ENCODE data around the gene EMSY. TPM values are rescaled to one million over a fixed set of nuclear protein-coding genes. Genes with fewer than 3 reads are reported as not detected.
"Not testable (repeated sequence)": the region's sequence is repeated elsewhere in the genome, so short reads cannot be mapped to it uniquely, and the experiment has no call there.

Gene EMSY
- total and polyA plus RNA-seq, 3 experiments from 2014 or later, result 24.5 to 28.8 (median 28.2) TPM

DNA sequence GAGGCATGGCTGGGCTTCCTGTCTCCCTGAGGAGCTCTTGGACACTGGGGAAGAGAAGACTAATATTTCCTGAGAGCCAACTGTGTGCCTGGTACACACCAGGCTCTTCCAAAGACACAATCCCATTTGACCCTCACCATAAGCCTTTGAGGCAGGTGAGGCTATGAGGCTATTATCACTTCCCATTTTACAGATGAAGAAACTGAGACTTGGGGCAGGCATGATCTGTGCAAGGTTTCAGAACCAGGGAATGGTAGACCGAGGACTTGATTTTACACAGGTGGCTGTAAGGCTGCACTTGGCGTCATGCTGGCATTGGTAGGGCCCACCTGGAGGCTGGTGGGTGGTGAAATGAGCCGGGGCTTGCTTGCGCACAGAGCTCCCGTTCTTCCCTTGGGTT lies 134.9 kb downstream of the EMSY start:
- no peak for DNase-seq
- Mint-ChIP-seq H3K36me3 (peaks cover 0 to 5% (median 0%) of the 10 kb centered on the region in 3 donors), H3K4me3 (no peak overlapping the region), H3K9me3 (no peaks in the 10 kb centered on the region), H3K27me3 (peaks cover 5 to 20% of the 10 kb centered on the region in 2 donors), H3K4me1 (no peaks in the 10 kb centered on the region), H3K27ac (no peak overlapping the region)
- ChIA-PET CTCF (no interaction called here), POLR2A (no interaction called here)
- Histone ChIP-seq H3K9me3 (ENCODE audit: low read length) (no peaks in the 10 kb centered on the region), H3K36me3 (ENCODE audit: insufficient read depth, low read length) (no peaks in the 10 kb centered on the region), H3K4me1 (ENCODE audit: insufficient read depth, low read length) (no peaks in the 10 kb centered on the region), H3K4me3 (ENCODE audit: low read length) (no peak overlapping the region), H3K27ac (ENCODE audit: low read depth, low read length) (no peak overlapping the region), H3K27me3 (ENCODE audit: insufficient read depth, low read length, poor library complexity, severe bottlenecking) (no peaks in the 10 kb centered on the region)

- H3K9me3 ChIP-seq (ENCODE audit: low read length); H3K27ac ChIP-seq (ENCODE audit: low read depth, low read length); H3K4me3 ChIP-seq (ENCODE audit: low read length); H3K36me3 ChIP-seq (ENCODE audit: insufficient read depth, low read length); POLR2A ChIA-PET; CTCF ChIA-PET; H3K9me3 Mint-ChIP-seq; H3K27me3 ChIP-seq (ENCODE audit: insufficient read depth, low read length, poor library complexity, severe bottlenecking); H3K4me1 Mint-ChIP-seq; H3K4me3 Mint-ChIP-seq; DNase-seq; H3K36me3 Mint-ChIP-seq; H3K27me3 Mint-ChIP-seq; H3K27ac Mint-ChIP-seq; H3K4me1 ChIP-seq (ENCODE audit: insufficient read depth, low read length): not testable (repeated sequence)
Observed at GRCh38 chr11:76582471-76582870, 137.7 kb downstream of the EMSY start.

- ChIA-PET CTCF (no interaction called here), POLR2A (no interaction called here)
- peaks cover 0 to 18% (median 11%) of the 10 kb centered on the region in 3 donors for H3K4me1 Mint-ChIP-seq
- H3K9me3 Mint-ChIP-seq, result no peaks in the 10 kb centered on the region
- H3K4me3 Mint-ChIP-seq, result no peak overlapping the region
- no peaks in the 10 kb centered on the region for H3K27me3 ChIP-seq (ENCODE audit: insufficient read depth, low read length, poor library complexity, severe bottlenecking)
- H3K27me3 Mint-ChIP-seq, result peaks cover 0 to 6% of the 10 kb centered on the region in 2 donors
- DNase-seq, result no peak
- H3K36me3 Mint-ChIP-seq, result no peaks in the 10 kb centered on the region
- no peak overlapping the region for H3K4me3 ChIP-seq (ENCODE audit: low read length)
- no peaks in the 10 kb centered on the region for H3K36me3 ChIP-seq (ENCODE audit: insufficient read depth, low read length)
- H3K4me1 ChIP-seq (ENCODE audit: insufficient read depth, low read length), result no peaks in the 10 kb centered on the region
- peak overlapping the region in 3 of 8 donors; percentile 29 to 73 (median 40) for H3K27ac Mint-ChIP-seq
- no peaks in the 10 kb centered on the region for H3K9me3 ChIP-seq (ENCODE audit: low read length)
- no peak overlapping the region for H3K27ac ChIP-seq (ENCODE audit: low read depth, low read length)
Observed at GRCh38 chr11:76587820-76588454, 143.1 kb downstream of the EMSY start.

DNA sequence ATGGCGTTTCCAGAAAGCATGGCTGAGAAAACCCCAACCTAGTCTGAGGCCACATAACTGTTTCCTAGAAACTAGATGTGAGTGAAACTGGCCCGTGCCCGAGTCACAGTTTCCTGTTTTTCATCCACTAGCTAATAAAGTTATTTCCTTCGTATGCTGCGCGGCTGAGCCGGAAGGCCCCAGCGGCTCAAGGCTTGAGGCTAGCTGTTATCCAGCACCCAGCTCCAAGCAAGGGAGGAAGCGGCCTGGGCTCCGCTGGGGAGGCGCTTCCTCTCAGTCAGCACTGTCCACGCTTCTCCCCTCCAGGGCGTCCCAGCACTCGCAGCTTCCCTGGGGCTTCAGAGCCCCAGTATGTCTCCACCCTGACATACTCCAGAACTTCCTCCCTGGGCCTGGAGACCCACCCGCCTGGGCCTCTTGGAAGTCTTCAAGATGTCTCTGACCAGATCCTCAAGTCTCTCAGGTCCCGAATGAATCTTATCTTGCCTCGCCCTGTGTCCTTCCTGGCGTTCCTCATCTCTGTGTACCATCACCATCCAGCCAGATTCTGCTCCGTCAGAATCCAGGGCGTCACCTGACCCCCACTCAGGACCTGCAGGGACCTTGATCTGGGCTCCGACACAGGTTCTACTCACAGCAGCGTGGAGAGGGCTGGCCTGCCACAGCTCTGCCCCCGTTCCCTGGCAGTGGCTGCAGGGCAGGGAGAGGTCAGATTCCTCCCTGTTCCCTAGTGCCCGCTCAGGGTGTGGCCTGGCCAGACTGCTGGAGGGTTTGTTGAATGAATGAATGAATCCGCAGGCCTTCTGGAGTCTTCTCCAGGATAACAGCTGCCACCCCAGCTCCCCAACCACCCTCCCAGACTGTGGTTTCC lies 143.9 kb downstream of the EMSY start:
- H3K4me1 Mint-ChIP-seq, result peaks cover 0 to 18% (median 11%) of the 10 kb centered on the region in 3 donors
- no peak overlapping the region for H3K4me3 ChIP-seq (ENCODE audit: low read length)
- no peaks in the 10 kb centered on the region for H3K27me3 ChIP-seq (ENCODE audit: insufficient read depth, low read length, poor library complexity, severe bottlenecking)
- no peaks in the 10 kb centered on the region for H3K4me1 ChIP-seq (ENCODE audit: insufficient read depth, low read length)
- no peaks in the 10 kb centered on the region for H3K9me3 Mint-ChIP-seq
- peak overlapping the region in 1 of 7 donors; percentile 27 for H3K4me3 Mint-ChIP-seq
- no peak overlapping the region for H3K27ac ChIP-seq (ENCODE audit: low read depth, low read length)
- H3K9me3 ChIP-seq (ENCODE audit: low read length), result no peaks in the 10 kb centered on the region
- peak overlapping the region in 5 of 8 donors; percentile 43 to 89 (median 73) for H3K27ac Mint-ChIP-seq
- H3K36me3 Mint-ChIP-seq, result no peaks in the 10 kb centered on the region
- H3K36me3 ChIP-seq (ENCODE audit: insufficient read depth, low read length), result no peaks in the 10 kb centered on the region
- ChIA-PET CTCF (no interaction called here), POLR2A (no interaction called here)
- DNase-seq, result no peak
- H3K27me3 Mint-ChIP-seq, result peaks cover 0 to 6% of the 10 kb centered on the region in 2 donors

DNA sequence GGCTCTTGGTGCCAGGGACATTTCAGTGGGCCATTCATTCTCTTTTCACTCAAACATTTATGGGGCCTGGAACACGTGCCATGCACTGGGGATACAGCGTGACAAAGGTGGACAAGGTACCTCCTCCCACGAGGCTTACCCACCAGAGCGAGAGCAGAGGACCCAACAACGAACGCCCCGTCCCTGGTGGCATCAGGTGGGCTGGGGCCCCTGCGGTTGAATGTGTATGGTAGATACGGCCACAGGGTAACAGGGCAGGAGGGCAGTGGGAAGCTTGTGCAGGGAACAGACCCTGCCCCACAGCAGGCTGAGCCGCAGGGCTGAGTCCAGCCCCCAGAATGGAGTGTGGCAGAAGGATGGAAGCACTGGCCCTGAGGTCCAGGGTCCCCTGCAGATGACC lies 144.7 kb downstream of the EMSY start:
- Histone ChIP-seq H3K4me1 (ENCODE audit: insufficient read depth, low read length) (no peaks in the 10 kb centered on the region), H3K27me3 (ENCODE audit: insufficient read depth, low read length, poor library complexity, severe bottlenecking) (no peaks in the 10 kb centered on the region), H3K4me3 (ENCODE audit: low read length) (no peak overlapping the region), H3K36me3 (ENCODE audit: insufficient read depth, low read length) (no peaks in the 10 kb centered on the region), H3K9me3 (ENCODE audit: low read length) (no peaks in the 10 kb centered on the region), H3K27ac (ENCODE audit: low read depth, low read length) (no peak overlapping the region)
- H3K4me1 Mint-ChIP-seq, result peaks cover 0 to 18% (median 12%) of the 10 kb centered on the region in 3 donors
- H3K9me3 Mint-ChIP-seq, result no peaks in the 10 kb centered on the region
- DNase-seq, result no peak
- H3K27me3 Mint-ChIP-seq, result peaks cover 0 to 6% of the 10 kb centered on the region in 2 donors
- H3K36me3 Mint-ChIP-seq, result no peaks in the 10 kb centered on the region
- peak overlapping the region in 3 of 8 donors; percentile 37 to 66 (median 58) for H3K27ac Mint-ChIP-seq
- ChIA-PET CTCF (no interaction called here), POLR2A (no interaction called here)
- H3K4me3 Mint-ChIP-seq, result no peak overlapping the region

DNA sequence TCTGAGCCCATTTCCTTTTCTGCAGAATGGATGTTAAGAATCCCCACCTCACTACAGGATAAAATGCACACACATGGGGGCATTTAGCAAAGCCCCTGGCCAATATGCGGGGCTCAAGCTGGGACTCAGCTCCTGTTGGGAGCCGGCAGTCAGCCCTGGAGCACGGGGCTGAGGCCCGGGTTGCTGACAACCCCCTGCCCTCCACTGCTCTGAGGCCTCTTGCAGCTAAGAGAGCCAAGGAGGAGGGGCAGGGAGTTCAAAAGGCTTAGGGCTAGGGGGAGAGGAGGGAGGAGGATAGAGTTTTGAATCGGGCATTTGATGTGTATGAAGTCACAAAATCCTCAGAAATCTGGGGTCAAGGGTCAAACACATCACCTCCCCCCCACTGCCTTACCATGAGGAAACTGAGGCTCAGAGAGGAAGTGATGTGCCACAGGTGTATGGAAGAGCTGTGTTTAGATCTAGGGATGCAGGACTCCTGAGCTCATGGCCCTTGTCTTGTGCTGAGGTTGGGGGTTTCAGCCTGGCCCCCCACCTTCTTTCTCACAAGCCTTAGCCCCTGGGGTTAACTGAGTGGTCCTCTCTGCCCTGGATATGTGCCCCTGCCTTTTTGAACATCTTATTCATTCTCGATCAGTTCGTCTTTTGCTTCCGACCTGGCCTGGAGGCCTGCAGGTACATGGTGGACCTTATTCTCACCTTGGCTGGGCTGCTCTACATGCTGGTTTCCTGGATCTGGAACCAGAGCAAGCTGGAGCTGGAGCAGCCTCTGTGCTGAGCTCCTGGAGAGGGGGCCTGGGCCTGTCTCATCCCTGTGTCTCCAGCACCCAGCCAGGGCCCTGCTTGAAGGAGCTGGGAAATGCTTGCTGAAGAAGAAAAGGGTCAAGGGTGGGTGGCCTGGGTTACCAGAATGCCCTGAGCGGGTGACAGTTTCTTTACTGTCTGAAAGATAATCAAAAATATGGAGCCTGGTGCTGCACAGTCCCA lies 145.4 kb downstream of the EMSY start:
- peaks cover 0 to 6% of the 10 kb centered on the region in 2 donors for H3K27me3 Mint-ChIP-seq
- Histone ChIP-seq H3K36me3 (ENCODE audit: insufficient read depth, low read length) (no peaks in the 10 kb centered on the region), H3K4me3 (ENCODE audit: low read length) (no peak overlapping the region), H3K9me3 (ENCODE audit: low read length) (no peaks in the 10 kb centered on the region), H3K27me3 (ENCODE audit: insufficient read depth, low read length, poor library complexity, severe bottlenecking) (no peaks in the 10 kb centered on the region), H3K27ac (ENCODE audit: low read depth, low read length) (no peak overlapping the region), H3K4me1 (ENCODE audit: insufficient read depth, low read length) (no peaks in the 10 kb centered on the region)
- ChIA-PET CTCF (no interaction called here), POLR2A (no interaction called here)
- peaks cover 0 to 21% (median 20%) of the 10 kb centered on the region in 3 donors for H3K4me1 Mint-ChIP-seq
- H3K36me3 Mint-ChIP-seq, result no peaks in the 10 kb centered on the region
- DNase-seq, result no peak
- H3K4me3 Mint-ChIP-seq, result no peak overlapping the region
- peak overlapping the region in 1 of 8 donors; percentile 16 for H3K27ac Mint-ChIP-seq
- H3K9me3 Mint-ChIP-seq, result no peaks in the 10 kb centered on the region

DNA sequence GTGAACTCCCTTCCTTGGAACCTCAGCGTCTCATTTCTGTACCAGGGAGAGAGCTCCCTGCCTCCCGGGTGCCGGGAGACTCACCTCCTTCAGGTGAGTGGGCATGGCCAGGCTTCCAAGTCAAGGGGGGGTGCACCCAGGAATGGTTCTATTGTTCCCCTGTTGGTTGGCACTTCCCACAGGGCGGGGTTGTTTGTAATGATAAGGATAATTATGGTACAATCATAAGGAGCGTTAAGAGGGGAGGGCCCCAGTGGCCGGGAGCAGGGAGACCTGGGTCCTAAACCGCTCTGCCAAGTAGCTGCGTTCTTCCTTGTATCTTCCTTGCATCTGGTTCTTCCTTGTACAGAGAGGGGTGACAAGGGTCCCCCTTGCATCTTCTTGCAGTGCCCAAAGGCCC lies 146.6 kb downstream of the EMSY start:
- ChIA-PET CTCF (no interaction called here), POLR2A (no interaction called here)
- Mint-ChIP-seq H3K4me3 (no peak overlapping the region), H3K36me3 (no peaks in the 10 kb centered on the region), H3K27ac (no peak overlapping the region), H3K9me3 (no peaks in the 10 kb centered on the region), H3K27me3 (peaks cover 0 to 6% of the 10 kb centered on the region in 2 donors), H3K4me1 (peaks cover 0 to 22% (median 21%) of the 10 kb centered on the region in 3 donors)
- H3K27ac ChIP-seq (ENCODE audit: low read depth, low read length), result no peak overlapping the region
- H3K27me3 ChIP-seq (ENCODE audit: insufficient read depth, low read length, poor library complexity, severe bottlenecking), result no peaks in the 10 kb centered on the region
- H3K36me3 ChIP-seq (ENCODE audit: insufficient read depth, low read length), result no peaks in the 10 kb centered on the region
- H3K4me1 ChIP-seq (ENCODE audit: insufficient read depth, low read length), result no peaks in the 10 kb centered on the region
- H3K4me3 ChIP-seq (ENCODE audit: low read length), result no peak overlapping the region
- peak in 1 of 5 donors; percentile 8 for DNase-seq
- no peaks in the 10 kb centered on the region for H3K9me3 ChIP-seq (ENCODE audit: low read length)

Data from CD8-positive, alpha-beta memory T cell (primary cell).